Right lobe of liver (tissue), 4 donors: ENCODE results near the gene GMPS.

Experiments
- POLR2A ChIP-seq: fragments of 450-650 bp; IDR thresholded peaks from one replicate; pipeline ENCODE4 v1.6.1; 2017; ENCODE audit warnings: antibody characterized with exemption, mild to moderate bottlenecking
- TF ChIP-seq, protein P1 (sequence below), 4 donors: fragments of 200-600 bp in 3 of 4; fragments of 450-650 bp in 1 of 4; IDR thresholded peaks; one replicate each; pipeline versions ENCODE4 v1.5.1 to v1.8.0; 2016 to 2022; ENCODE audit warnings: antibody characterized with exemption in 4 of 4, mild to moderate bottlenecking in 2 of 4
- donor health status: DM: no; HTN: no; CAD: no.
- donor health status: DM: no; HTN: no; CAD: no.
- donor health status: DM: no; HTN: yes; CAD: no.

- TF ChIP-seq, protein P1, sequence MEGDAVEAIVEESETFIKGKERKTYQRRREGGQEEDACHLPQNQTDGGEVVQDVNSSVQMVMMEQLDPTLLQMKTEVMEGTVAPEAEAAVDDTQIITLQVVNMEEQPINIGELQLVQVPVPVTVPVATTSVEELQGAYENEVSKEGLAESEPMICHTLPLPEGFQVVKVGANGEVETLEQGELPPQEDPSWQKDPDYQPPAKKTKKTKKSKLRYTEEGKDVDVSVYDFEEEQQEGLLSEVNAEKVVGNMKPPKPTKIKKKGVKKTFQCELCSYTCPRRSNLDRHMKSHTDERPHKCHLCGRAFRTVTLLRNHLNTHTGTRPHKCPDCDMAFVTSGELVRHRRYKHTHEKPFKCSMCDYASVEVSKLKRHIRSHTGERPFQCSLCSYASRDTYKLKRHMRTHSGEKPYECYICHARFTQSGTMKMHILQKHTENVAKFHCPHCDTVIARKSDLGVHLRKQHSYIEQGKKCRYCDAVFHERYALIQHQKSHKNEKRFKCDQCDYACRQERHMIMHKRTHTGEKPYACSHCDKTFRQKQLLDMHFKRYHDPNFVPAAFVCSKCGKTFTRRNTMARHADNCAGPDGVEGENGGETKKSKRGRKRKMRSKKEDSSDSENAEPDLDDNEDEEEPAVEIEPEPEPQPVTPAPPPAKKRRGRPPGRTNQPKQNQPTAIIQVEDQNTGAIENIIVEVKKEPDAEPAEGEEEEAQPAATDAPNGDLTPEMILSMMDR (IDR thresholded peaks at IDR 0.05) = no peak
- TF ChIP-seq POLR2A = no peak
These were observed 79.2 kb downstream of the GMPS start for GRCh38 chr3:155949453-155950217.
